ENCODE measurements around the gene KCNJ12. TPM values are rescaled to one million over a fixed set of nuclear protein-coding genes. Genes with fewer than 3 reads are reported as not detected.
"Not testable (repeated sequence)": the region's sequence is repeated elsewhere in the genome, so short reads cannot be mapped to it uniquely, and the experiment has no call there.

Gene KCNJ12
- total RNA-seq, 1 experiment from 2014 or later, result 7.6 TPM

- H3K36me3 ChIP-seq (replicated peaks; ENCODE audit: control insufficient read depth, insufficient read depth, low read length), result no peaks in the 10 kb centered on the region
- no peaks in the 10 kb centered on the region for H3K27me3 ChIP-seq (ENCODE audit: control insufficient read depth, insufficient read depth, low read length)
- no peak for DNase-seq
- H3K4me3 ChIP-seq (ENCODE audit: insufficient read depth, low read depth, low read length), result no peak overlapping the region
Observed at GRCh38 chr17:21345236-21345635, 30.9 kb upstream of the KCNJ12 start.

DNA sequence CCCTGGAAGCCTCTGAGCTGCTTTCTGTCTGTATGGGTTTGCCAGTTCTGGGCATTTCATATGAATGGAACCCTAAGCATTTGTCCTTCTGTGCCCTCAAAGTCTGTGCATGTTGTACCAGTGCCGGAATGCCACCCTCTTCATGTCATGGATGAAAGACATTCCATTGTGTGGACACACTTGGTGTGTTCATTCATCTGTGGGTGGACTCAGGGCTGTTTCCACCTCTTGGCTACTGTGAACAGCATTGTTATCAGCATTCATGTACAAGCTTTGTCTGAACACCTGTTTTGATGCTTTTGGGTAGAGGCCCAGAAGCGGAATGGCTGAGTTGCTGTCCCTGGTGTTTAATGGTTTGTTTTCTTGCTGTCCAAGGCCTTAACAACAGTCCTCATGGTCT is 30.1 kb upstream of the KCNJ12 start:
- not testable (repeated sequence) for H3K36me3 ChIP-seq (replicated peaks; ENCODE audit: control insufficient read depth, insufficient read depth, low read length); DNase-seq; H3K4me3 ChIP-seq (ENCODE audit: insufficient read depth, low read depth, low read length); H3K27me3 ChIP-seq (ENCODE audit: control insufficient read depth, insufficient read depth, low read length)

DNA sequence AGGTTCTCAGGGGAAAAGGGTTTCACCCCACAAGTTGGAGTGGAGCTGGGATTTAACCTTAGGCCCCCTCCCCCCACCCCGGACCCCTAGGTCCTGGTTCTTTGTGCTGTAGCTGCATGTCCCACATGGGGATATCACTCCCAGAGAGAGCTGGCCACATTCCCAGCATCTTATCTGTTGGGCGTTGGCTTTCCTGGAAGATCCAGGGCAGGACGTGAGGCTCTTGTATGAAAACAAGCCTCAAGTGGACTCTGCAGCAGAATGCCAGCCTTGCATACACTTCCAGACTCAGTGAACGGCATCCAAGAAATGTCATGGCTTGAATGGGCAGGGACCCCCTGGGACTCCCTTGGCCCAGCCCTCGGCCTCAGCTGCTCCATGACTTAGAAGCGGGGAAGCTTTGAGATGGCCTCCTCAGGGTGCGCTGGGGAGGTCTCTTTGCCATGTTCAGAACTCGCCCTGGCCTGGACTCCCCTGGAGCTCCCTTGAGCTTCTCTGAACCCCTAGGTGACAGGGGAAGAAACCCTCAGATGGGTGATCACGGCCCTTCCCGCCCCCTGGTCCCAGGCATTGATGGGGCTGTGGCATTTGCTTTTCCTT is 29.4 kb upstream of the KCNJ12 start:
- H3K27me3 ChIP-seq (ENCODE audit: control insufficient read depth, insufficient read depth, low read length); H3K4me3 ChIP-seq (ENCODE audit: insufficient read depth, low read depth, low read length); DNase-seq; H3K36me3 ChIP-seq (replicated peaks; ENCODE audit: control insufficient read depth, insufficient read depth, low read length): not testable (repeated sequence)

DNA sequence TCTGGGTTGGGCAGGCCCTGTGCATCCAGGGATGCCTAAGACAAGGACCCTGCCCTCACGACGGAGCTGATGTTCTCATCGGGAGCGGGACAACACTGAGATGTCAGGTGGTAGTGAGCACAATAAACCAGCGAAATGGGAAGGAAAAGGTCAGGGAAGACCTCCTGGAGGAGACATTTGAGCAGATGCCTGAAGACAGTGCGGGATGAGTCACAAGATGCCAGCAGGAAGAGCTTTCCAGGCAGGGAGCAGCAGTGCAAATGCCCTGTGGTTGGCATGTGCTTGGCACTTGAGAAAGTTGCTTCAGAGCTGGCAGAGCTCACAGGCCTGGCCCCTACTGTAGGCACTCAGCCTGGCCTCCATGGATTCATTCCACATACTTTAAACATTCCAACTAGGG is 28.5 kb upstream of the KCNJ12 start:
- H3K4me3 ChIP-seq (ENCODE audit: insufficient read depth, low read depth, low read length); H3K36me3 ChIP-seq (replicated peaks; ENCODE audit: control insufficient read depth, insufficient read depth, low read length); DNase-seq: not testable (repeated sequence)

GRCh38 chr17:21348081-21348925 is 27.9 kb upstream of the KCNJ12 start:
- DNase-seq; H3K27me3 ChIP-seq (ENCODE audit: control insufficient read depth, insufficient read depth, low read length); H3K4me3 ChIP-seq (ENCODE audit: insufficient read depth, low read depth, low read length); H3K36me3 ChIP-seq (replicated peaks; ENCODE audit: control insufficient read depth, insufficient read depth, low read length): not testable (repeated sequence)

More for the DNA sequence above, 28.5 kb upstream of the KCNJ12 start:
- H3K27me3 ChIP-seq (ENCODE audit: control insufficient read depth, insufficient read depth, low read length), result not testable (repeated sequence)

DNA sequence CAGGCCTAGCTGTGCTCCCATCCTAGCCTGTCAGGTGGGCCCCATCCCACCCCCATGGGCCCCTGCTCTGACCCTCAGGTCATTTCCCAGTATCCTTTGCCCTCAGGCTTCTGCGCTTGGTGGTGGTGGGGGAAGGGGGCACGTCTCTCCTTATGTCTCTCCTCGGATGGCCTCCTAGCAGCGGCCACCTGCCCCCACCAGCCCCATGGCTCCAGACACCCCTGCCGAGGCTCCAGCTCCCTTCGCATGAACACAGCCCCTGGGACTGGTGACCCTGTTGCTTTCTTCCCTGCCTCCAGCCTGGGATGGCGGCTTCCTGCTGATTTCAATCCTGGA is 27.3 kb upstream of the KCNJ12 start:
- DNase-seq; H3K36me3 ChIP-seq (replicated peaks; ENCODE audit: control insufficient read depth, insufficient read depth, low read length); H3K27me3 ChIP-seq (ENCODE audit: control insufficient read depth, insufficient read depth, low read length); H3K4me3 ChIP-seq (ENCODE audit: insufficient read depth, low read depth, low read length): not testable (repeated sequence)

DNA sequence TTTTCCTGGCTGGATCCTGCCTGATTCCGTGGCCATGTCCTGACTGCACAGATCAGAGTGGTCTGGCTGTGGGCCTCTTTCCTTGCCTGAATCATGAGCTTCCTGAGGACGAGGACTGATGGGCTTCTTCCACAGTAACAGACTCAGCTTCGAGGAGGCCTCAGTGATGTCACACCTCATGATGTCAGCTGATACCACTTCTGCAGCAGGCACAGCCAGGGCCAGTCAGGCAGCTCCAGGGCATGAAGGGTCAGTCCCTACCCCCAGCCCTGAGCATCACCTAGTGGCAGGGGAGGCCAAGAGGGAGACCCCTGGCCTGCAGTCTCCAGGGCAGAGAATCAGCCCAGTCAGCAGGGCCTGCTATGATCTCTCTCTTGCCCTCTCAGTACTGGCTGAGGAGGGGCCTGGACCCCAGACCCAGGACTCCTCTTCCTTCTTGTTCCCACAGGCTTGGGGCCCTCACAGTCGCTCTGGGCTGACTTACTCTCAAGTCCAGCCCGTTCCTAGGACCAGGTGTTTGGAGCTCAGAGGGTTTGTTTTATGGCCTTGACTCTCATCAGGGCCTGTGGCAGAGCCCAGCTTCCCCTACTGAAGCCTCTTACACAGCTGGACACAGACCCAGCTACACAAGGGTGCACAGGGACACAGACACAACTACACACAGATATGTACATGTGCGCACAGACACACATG is 26.7 kb upstream of the KCNJ12 start:
- H3K4me3 ChIP-seq (ENCODE audit: insufficient read depth, low read depth, low read length); H3K36me3 ChIP-seq (replicated peaks; ENCODE audit: control insufficient read depth, insufficient read depth, low read length); DNase-seq; H3K27me3 ChIP-seq (ENCODE audit: control insufficient read depth, insufficient read depth, low read length): not testable (repeated sequence)

- not testable (repeated sequence) for DNase-seq; H3K27me3 ChIP-seq (ENCODE audit: control insufficient read depth, insufficient read depth, low read length); H3K36me3 ChIP-seq (replicated peaks; ENCODE audit: control insufficient read depth, insufficient read depth, low read length); H3K4me3 ChIP-seq (ENCODE audit: insufficient read depth, low read depth, low read length)
Observed at GRCh38 chr17:21350495-21350894, 25.7 kb upstream of the KCNJ12 start.

DNA sequence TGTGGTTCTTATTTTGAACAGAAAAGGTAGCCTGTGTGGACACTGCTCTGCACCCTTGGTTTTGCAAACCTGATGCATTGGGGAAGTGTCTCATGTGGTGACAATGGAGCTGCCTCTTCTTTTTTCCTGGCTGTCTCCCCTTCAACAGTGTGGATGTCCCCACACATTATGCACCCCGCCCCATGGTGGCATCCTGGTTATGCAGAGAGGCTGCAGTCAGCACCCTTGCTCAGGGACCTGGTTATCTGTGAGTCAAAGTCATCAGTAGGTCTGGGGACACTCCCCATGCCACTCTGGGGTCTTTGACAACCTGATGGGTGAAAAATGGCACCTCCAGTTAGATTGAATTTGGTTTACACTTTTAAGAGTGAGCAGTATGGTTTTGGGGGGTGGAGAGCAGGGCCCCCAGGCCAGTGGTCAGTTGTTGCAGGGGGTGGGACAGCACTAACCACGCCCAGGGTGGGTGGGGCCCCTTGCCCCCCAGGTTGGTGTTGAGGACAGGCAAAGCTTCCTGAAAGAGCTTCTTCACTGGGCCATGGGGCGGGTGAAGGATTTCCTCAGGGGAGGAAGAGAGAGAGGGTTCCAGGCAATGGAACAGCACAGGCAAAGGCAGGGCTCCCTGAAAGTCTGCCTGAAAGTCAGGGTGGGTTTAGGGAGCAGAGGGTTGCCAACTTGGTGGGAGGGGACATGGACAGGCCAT is 24.6 kb upstream of the KCNJ12 start:
- H3K36me3 ChIP-seq (replicated peaks; ENCODE audit: control insufficient read depth, insufficient read depth, low read length), result no peaks in the 10 kb centered on the region
- no peak overlapping the region for H3K4me3 ChIP-seq (ENCODE audit: insufficient read depth, low read depth, low read length)
- no peak for DNase-seq
- H3K27me3 ChIP-seq (ENCODE audit: control insufficient read depth, insufficient read depth, low read length), result no peaks in the 10 kb centered on the region

DNA sequence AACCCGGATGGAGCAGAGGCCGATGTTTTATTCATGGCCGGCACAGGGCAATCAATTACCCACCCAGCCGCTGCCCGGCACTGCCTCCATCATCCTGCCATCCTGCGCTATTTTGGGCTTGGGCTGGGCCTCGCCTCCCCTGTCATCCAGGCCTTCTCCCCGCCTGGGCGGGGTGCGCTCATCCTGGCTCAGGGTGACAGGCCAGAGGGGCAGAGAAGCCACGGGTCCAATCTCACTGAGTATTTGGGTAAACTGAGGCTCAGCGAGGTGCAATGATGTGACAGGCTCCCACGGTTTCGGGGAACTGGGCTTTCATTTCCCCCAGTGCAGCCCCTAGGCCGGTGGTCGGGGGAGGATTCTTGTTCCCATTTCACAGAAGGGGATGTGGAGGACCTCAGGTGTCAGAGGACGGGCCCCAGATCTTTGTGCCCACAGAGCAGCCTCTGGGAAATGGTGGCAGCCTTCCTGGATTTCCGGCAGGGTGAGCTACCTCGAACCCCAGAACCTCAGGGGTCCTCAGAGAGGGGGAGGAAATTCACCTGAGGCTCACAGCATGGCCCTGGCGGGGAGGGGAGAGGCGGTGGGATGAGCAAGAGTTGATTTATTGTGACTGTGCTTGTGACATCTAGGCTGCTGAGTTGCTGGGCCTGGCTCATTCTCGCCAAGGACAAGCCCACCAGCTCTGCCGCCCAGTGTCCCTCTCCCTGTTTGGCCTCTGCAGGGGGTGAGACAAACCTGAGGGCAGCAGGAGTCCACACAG is 23.8 kb upstream of the KCNJ12 start:
- Histone ChIP-seq H3K4me3 (ENCODE audit: insufficient read depth, low read depth, low read length) (no peak overlapping the region), H3K27me3 (ENCODE audit: control insufficient read depth, insufficient read depth, low read length) (no peaks in the 10 kb centered on the region), H3K36me3 (replicated peaks; ENCODE audit: control insufficient read depth, insufficient read depth, low read length) (no peaks in the 10 kb centered on the region)
- no peak for DNase-seq

GRCh38 chr17:21352981-21353265 is 23.2 kb upstream of the KCNJ12 start:
- Histone ChIP-seq H3K27me3 (ENCODE audit: control insufficient read depth, insufficient read depth, low read length) (no peaks in the 10 kb centered on the region), H3K4me3 (ENCODE audit: insufficient read depth, low read depth, low read length) (no peak overlapping the region), H3K36me3 (replicated peaks; ENCODE audit: control insufficient read depth, insufficient read depth, low read length) (no peaks in the 10 kb centered on the region)
- DNase-seq, result no peak

- no peaks in the 10 kb centered on the region for H3K36me3 ChIP-seq (replicated peaks; ENCODE audit: control insufficient read depth, insufficient read depth, low read length)
- no peaks in the 10 kb centered on the region for H3K27me3 ChIP-seq (ENCODE audit: control insufficient read depth, insufficient read depth, low read length)
- DNase-seq, result no peak
- H3K4me3 ChIP-seq (ENCODE audit: insufficient read depth, low read depth, low read length), result no peak overlapping the region
Observed at GRCh38 chr17:21353326-21354010, 22.7 kb upstream of the KCNJ12 start.

DNA sequence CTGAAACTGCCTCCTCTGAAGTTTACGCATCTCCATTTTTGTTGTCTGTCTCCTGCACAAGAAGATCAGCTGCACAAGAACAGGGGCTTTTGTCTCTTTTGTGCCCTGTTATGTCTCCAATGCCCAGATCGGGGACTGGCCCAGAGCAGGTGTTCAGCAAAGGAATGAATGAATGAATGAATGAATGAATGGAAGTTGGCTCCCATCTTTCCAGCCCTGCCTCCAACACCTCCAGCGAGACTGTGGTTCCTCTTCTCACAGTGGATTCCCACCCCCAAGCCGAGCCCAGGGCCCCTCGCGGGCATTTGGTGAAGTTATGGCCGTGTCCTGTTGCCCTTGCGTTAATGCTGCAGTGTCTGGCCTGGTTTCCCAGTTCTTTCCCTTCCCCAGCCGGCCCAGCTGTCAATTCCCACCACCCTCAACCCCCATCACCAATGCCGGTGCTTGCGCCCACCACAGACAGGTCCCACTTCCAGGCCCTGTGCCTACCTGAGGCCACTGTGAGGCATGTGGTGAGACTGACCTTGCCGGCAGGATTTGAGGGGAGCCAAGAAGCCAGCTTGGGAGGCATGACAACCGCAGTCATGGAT is 21.3 kb upstream of the KCNJ12 start:
- no peak for DNase-seq

More for the DNA sequence above, 21.3 kb upstream of the KCNJ12 start:
- no peaks in the 10 kb centered on the region for H3K36me3 ChIP-seq (replicated peaks; ENCODE audit: control insufficient read depth, insufficient read depth, low read length)
- H3K4me3 ChIP-seq (ENCODE audit: insufficient read depth, low read depth, low read length), result no peak overlapping the region
- no peaks in the 10 kb centered on the region for H3K27me3 ChIP-seq (ENCODE audit: control insufficient read depth, insufficient read depth, low read length)
